ENCODE measurements around the gene FBXL16. TPM values are rescaled to one million over a fixed set of nuclear protein-coding genes. Genes with fewer than 3 reads are reported as not detected.

The FBXL16 gene
- polyA plus RNA-seq, 1 of the 3 experiments (the other 2 are of a cell fraction), result 19.8 TPM

DNA sequence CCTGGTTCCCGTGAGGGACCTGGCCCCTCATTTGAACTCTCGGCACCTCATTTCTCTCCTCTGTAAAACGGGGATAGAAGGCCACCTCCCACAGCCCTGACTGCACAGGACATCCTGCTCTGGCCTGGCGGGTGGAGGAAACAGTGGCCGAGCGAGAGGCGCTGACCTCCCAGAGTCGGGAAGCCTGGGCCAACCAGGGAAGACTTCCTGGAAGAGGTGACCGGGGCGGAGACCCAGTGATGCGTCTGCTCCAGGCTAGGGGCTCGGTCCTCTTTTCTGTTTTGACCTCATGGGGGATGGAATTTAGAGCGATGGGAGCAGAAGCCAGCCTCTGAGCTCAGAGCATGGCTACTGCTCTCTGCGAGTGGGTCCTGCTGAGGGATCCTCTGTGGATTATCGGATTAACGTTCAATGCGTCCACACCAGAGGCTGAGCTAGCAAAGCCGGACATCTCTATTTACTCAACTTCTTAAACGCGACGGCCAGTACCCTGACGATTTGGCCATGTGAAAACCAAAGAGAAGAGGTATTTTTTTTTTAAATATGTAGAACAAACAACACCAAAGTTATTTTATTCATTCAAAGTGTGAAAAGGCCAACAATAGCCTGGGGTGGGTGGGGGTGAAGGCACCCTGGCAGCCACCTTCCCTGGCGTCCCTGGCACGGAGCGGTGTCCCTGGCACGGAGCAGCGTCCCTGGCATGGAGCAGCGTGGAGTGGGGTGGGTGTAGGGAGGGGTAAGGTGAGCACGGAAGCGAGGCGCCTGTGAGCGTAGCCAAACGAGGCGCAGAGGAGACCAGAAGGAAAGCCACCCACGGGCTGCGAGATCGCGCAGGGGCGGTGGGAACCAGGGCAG lies 45.8 kb upstream of the FBXL16 start:
- no peaks in the 10 kb centered on the region for H3K4me1 ChIP-seq (ENCODE audit: control insufficient read depth in 1 of 2, insufficient read depth in 2 of 2, low read depth in 1 of 2, low read length in 1 of 2)
- peaks cover 1% of the 10 kb centered on the region; the same call in 1 of the 2 replicates for H3K9me3 ChIP-seq
- ChIA-PET POLR2A (interaction anchor here (1.0 kb wide), 1 partner anchor 31 kb away, joined by 4 read pairs; the partner anchor contains the start of gene ANTKMT), CTCF (interaction anchor here (0.7 to 1.4 kb wide), 3 partner anchors 8 to 35 kb away, joined by 3 to 8 read pairs (median 3); no protein-coding TSS in a partner anchor)
- no peaks in the 10 kb centered on the region for H3K36me3 ChIP-seq (replicated peaks in 1 of 2; ENCODE audit: control insufficient read depth in 1 of 2, insufficient read depth in 2 of 2, low read length in 1 of 2)
- H3K27me3 ChIP-seq (ENCODE audit: insufficient read depth), result no peaks in the 10 kb centered on the region
- no peak for TF ChIP-seq RXRA (IDR thresholded peaks at IDR 0.05; ENCODE audit: borderline replicate concordance, low read depth)
- TF ChIP-seq SIN3A (IDR thresholded peaks at IDR 0.05; ENCODE audit: borderline replicate concordance, low read depth, low read length), result no peak
- TF ChIP-seq NRF1 (IDR thresholded peaks at IDR 0.05; ENCODE audit: low read depth, low read length), result no peak
- TF ChIP-seq EP300 (IDR thresholded peaks at IDR 0.05; ENCODE audit: borderline replicate concordance in 1 of 2, low read depth in 1 of 2, low read length in 1 of 2), result no peak
- no peak for TF ChIP-seq RCOR1 (IDR thresholded peaks at IDR 0.05; ENCODE audit: low read length)
- no peak for TF ChIP-seq EZH2phosphoT487 (IDR thresholded peaks at IDR 0.05; ENCODE audit: borderline replicate concordance, low read depth)
- no peak for TF ChIP-seq SMC3 (IDR thresholded peaks at IDR 0.05; ENCODE audit: low read depth, low read length)
- TF ChIP-seq, protein P1, sequence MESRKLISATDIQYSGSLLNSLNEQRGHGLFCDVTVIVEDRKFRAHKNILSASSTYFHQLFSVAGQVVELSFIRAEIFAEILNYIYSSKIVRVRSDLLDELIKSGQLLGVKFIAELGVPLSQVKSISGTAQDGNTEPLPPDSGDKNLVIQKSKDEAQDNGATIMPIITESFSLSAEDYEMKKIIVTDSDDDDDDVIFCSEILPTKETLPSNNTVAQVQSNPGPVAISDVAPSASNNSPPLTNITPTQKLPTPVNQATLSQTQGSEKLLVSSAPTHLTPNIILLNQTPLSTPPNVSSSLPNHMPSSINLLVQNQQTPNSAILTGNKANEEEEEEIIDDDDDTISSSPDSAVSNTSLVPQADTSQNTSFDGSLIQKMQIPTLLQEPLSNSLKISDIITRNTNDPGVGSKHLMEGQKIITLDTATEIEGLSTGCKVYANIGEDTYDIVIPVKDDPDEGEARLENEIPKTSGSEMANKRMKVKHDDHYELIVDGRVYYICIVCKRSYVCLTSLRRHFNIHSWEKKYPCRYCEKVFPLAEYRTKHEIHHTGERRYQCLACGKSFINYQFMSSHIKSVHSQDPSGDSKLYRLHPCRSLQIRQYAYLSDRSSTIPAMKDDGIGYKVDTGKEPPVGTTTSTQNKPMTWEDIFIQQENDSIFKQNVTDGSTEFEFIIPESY (IDR thresholded peaks at IDR 0.05; ENCODE audit: borderline replicate concordance, low read depth), result no peak
- TF ChIP-seq TAF1 (IDR thresholded peaks at IDR 0.05; ENCODE audit: borderline replicate concordance, low read depth, low read length), result no peak
- TF ChIP-seq POLR2AphosphoS5 (IDR thresholded peaks at IDR 0.05; ENCODE audit: low read depth, low read length), result no peak
- TF ChIP-seq MEF2A (IDR thresholded peaks at IDR 0.05; ENCODE audit: borderline replicate concordance, low read depth), result no peak
- TF ChIP-seq CHD2 (IDR thresholded peaks at IDR 0.05; ENCODE audit: low read length, partially characterized antibody), result no peak
- TF ChIP-seq TCF12 (IDR thresholded peaks at IDR 0.05), result no peak
- TF ChIP-seq TEAD4 (IDR thresholded peaks at IDR 0.05; ENCODE audit: borderline replicate concordance, insufficient read depth), result no peak
- no peak overlapping the region for H3K27ac ChIP-seq (ENCODE audit: low read depth in 2 of 2, low read length in 1 of 2)
- no peaks in the 10 kb centered on the region for H3K79me2 ChIP-seq (ENCODE audit: insufficient read depth)
- H2AFZ ChIP-seq (ENCODE audit: low read depth), result no peak overlapping the region
- H3K9me2 ChIP-seq, result no peaks in the 10 kb centered on the region
- H4K20me1 ChIP-seq (ENCODE audit: insufficient read depth), result no peaks in the 10 kb centered on the region
- no peak overlapping the region for H3K4me3 ChIP-seq (ENCODE audit: low read depth in 2 of 2, low read length in 1 of 2)
- 85% methylated on average over 38 of the region's 39 CpGs for WGBS (ENCODE audit: low lambda C conversion rate)
- no peak for DNase-seq
- peaks cover 4% of the 10 kb centered on the region for H3F3A ChIP-seq (replicated peaks; ENCODE audit: insufficient read depth)
- H3K4me2 ChIP-seq, result no peak overlapping the region
- no peak overlapping the region for H3K9ac ChIP-seq

DNA sequence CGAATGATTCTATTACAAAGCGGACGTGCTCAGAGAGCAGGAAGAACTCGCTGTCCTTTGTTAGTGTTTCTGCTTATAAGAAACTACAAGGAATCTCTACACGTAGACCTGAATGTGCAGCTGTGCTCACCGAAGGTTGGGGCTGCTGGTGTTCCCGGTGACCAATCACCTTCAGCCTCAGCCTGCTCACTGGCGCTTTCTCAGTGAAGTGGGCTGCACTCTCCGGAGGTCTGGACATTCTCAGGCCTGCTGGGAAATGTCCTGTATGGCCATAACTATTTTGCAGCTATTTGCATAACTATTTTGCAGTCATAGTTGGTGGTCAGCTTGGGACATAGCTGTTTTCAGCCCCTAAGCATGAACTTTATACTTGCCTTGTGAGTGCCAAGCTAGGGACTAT lies 44.9 kb upstream of the FBXL16 start:
- DNase-seq, result no peak
- H3K79me2 ChIP-seq (ENCODE audit: insufficient read depth), result no peaks in the 10 kb centered on the region
- H3K27me3 ChIP-seq (ENCODE audit: insufficient read depth), result no peaks in the 10 kb centered on the region
- H4K20me1 ChIP-seq (ENCODE audit: insufficient read depth), result no peaks in the 10 kb centered on the region
- no peak for TF ChIP-seq FOXM1 (IDR thresholded peaks at IDR 0.05; ENCODE audit: low read depth)
- TF ChIP-seq, protein P2, sequence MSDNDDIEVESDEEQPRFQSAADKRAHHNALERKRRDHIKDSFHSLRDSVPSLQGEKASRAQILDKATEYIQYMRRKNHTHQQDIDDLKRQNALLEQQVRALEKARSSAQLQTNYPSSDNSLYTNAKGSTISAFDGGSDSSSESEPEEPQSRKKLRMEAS (IDR thresholded peaks at IDR 0.05; ENCODE audit: low read depth), result no peak
- TF ChIP-seq, protein P3, sequence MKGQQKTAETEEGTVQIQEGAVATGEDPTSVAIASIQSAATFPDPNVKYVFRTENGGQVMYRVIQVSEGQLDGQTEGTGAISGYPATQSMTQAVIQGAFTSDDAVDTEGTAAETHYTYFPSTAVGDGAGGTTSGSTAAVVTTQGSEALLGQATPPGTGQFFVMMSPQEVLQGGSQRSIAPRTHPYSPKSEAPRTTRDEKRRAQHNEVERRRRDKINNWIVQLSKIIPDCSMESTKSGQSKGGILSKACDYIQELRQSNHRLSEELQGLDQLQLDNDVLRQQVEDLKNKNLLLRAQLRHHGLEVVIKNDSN (IDR thresholded peaks at IDR 0.05; ENCODE audit: borderline replicate concordance, low read depth), result no peak
- TF ChIP-seq, protein P4, sequence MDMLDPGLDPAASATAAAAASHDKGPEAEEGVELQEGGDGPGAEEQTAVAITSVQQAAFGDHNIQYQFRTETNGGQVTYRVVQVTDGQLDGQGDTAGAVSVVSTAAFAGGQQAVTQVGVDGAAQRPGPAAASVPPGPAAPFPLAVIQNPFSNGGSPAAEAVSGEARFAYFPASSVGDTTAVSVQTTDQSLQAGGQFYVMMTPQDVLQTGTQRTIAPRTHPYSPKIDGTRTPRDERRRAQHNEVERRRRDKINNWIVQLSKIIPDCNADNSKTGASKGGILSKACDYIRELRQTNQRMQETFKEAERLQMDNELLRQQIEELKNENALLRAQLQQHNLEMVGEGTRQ (IDR thresholded peaks at IDR 0.05; ENCODE audit: borderline replicate concordance, low read depth, low read length), result no peak
- no peak for TF ChIP-seq MEF2A (IDR thresholded peaks at IDR 0.05; ENCODE audit: borderline replicate concordance, low read depth)
- TF ChIP-seq TEAD4 (IDR thresholded peaks at IDR 0.05; ENCODE audit: borderline replicate concordance, insufficient read depth), result no peak
- no peak for TF ChIP-seq RCOR1 (IDR thresholded peaks at IDR 0.05; ENCODE audit: low read length)
- TF ChIP-seq SMC3 (IDR thresholded peaks at IDR 0.05; ENCODE audit: low read depth, low read length), result no peak
- TF ChIP-seq JUND (IDR thresholded peaks at IDR 0.05), result no peak
- TF ChIP-seq FOXJ3 (CRISPR knock-in tag; IDR thresholded peaks at IDR 0.05), result no peak
- CTCF ChIA-PET, result interaction anchor here (0.7 to 1.4 kb wide), 3 partner anchors 9 to 34 kb away, joined by 3 to 8 read pairs (median 3); no protein-coding TSS in a partner anchor
- no peak overlapping the region for H3K27ac ChIP-seq (ENCODE audit: low read depth in 2 of 2, low read length in 1 of 2)
- no peaks in the 10 kb centered on the region for H3K4me1 ChIP-seq (ENCODE audit: control insufficient read depth in 1 of 2, insufficient read depth in 2 of 2, low read depth in 1 of 2, low read length in 1 of 2)
- no peak overlapping the region for H3K4me2 ChIP-seq
- H3K9me3 ChIP-seq, result no peaks in the 10 kb centered on the region
- WGBS (ENCODE audit: low lambda C conversion rate), result 64% methylated on average over 9 of the region's 9 CpGs
- peaks cover 4% of the 10 kb centered on the region for H3F3A ChIP-seq (replicated peaks; ENCODE audit: insufficient read depth)
- no peak overlapping the region for H3K4me3 ChIP-seq (ENCODE audit: low read depth in 2 of 2, low read length in 1 of 2)
- no peak overlapping the region for H3K9ac ChIP-seq
- H3K9me2 ChIP-seq, result no peaks in the 10 kb centered on the region
- H2AFZ ChIP-seq (ENCODE audit: low read depth), result no peak overlapping the region
- POLR2A ChIA-PET, result interaction anchor here (1.0 kb wide), 1 partner anchor 30 kb away, joined by 4 read pairs; the partner anchor contains the start of gene ANTKMT
- no peaks in the 10 kb centered on the region for H3K36me3 ChIP-seq (replicated peaks in 1 of 2; ENCODE audit: control insufficient read depth in 1 of 2, insufficient read depth in 2 of 2, low read length in 1 of 2)
